HG03558 (cell line): ENCODE data around the gene KDM3A.

Experiments used
- ATAC-seq: cut with Tn5 transposase; IDR thresholded peaks from one replicate; pipeline ENCODE4 v1.9.1; 2021; ENCODE audit warnings: moderate number of reproducible peaks; ENCODE audit not compliant: unreplicated experiment; ENCODE audit errors: extremely low read depth

The KDM3A gene

GRCh38 chr2:86429335-86429734 lies 11.8 kb upstream of the KDM3A start:
- ATAC-seq = no peak

GRCh38 chr2:86430368-86430767 lies 10.8 kb upstream of the KDM3A start:
- ATAC-seq = no peak

- ATAC-seq = no peak
These were observed 8.0 kb upstream of the KDM3A start for GRCh38 chr2:86433137-86433536.

- no peak for ATAC-seq
These were observed 6.9 kb upstream of the KDM3A start for GRCh38 chr2:86434290-86434689.

- ATAC-seq = no peak
These were observed 5.6 kb upstream of the KDM3A start for GRCh38 chr2:86435531-86435930.

- ATAC-seq = no peak
These were observed 4.8 kb upstream of the KDM3A start for GRCh38 chr2:86436328-86436727.

- ATAC-seq = no peak
These were observed 1.1 kb upstream of the KDM3A start for GRCh38 chr2:86439879-86440630.

- peak; percentile 0 for ATAC-seq
These were observed 266 bp downstream of the KDM3A start for GRCh38 chr2:86441392-86441881.

- peak; percentile 5 for ATAC-seq
These were observed 891 bp downstream of the KDM3A start for GRCh38 chr2:86441882-86442641.

- peak; percentile 34 for ATAC-seq
These were observed 1.5 kb downstream of the KDM3A start for GRCh38 chr2:86442642-86443005.

- ATAC-seq = no peak
These were observed 2.6 kb downstream of the KDM3A start for GRCh38 chr2:86443631-86444350.

- ATAC-seq = no peak
These were observed 4.3 kb downstream of the KDM3A start for GRCh38 chr2:86445436-86445835.

GRCh38 chr2:86446060-86446459 lies 4.9 kb downstream of the KDM3A start:
- no peak for ATAC-seq

- no peak for ATAC-seq
These were observed 12.7 kb downstream of the KDM3A start for GRCh38 chr2:86453836-86454235.

GRCh38 chr2:86454238-86454637 lies 13.1 kb downstream of the KDM3A start:
- no peak for ATAC-seq

- ATAC-seq = no peak
These were observed 14.0 kb downstream of the KDM3A start for GRCh38 chr2:86455181-86455580.

GRCh38 chr2:86461042-86461743 lies 20.0 kb downstream of the KDM3A start:
- no peak for ATAC-seq

- ATAC-seq = no peak
These were observed 23.5 kb downstream of the KDM3A start for GRCh38 chr2:86464652-86465051.

GRCh38 chr2:86466306-86466705 lies 25.1 kb downstream of the KDM3A start:
- ATAC-seq = no peak
